Activated naive CD4-positive, alpha-beta T cell treated with anti-CD3 and anti-CD28 coated beads, Interleukin-2, amount 10 ng/mL, durations not matched to agents 7 days and 5 days (primary cell): ENCODE data around the gene PSG2.
"Not testable (repeated sequence)": the region's sequence is repeated elsewhere in the genome, so short reads cannot be mapped to it uniquely, and the experiment has no call there.

ENCODE experiments used
- CTCF ChIA-PET: fragments of 350-600 bp; sonication (Branson Sonifier 250); formaldehyde crosslinking; loops from one replicate; lab custom pipeline; 2021; ENCODE audit warnings: antibody characterized with exemption; lab: Charles Lee
- DNase-seq: peaks from one replicate; pipeline ENCODE4 v3.0.0-alpha.2; 2020
- H3K27ac Mint-ChIP-seq: one replicate; pipeline ENCODE4 v1.8.0; 2021; ENCODE audit warnings: mild to moderate bottlenecking, moderate library complexity, mixed read lengths
- H3K27me3 Mint-ChIP-seq: one replicate; pipeline ENCODE4 v1.8.0; 2021; ENCODE audit warnings: mild to moderate bottlenecking, mixed read lengths
- H3K36me3 Mint-ChIP-seq: one replicate; pipeline ENCODE4 v1.8.0; 2021; ENCODE audit warnings: mixed read lengths
- H3K4me1 Mint-ChIP-seq: one replicate; pipeline ENCODE4 v1.8.0; 2021; ENCODE audit warnings: mixed read lengths
- H3K4me3 Mint-ChIP-seq: one replicate; pipeline ENCODE4 v1.8.0; 2021; ENCODE audit warnings: mild to moderate bottlenecking, moderate library complexity, mixed read lengths
- H3K9me3 Mint-ChIP-seq: one replicate; pipeline ENCODE4 v1.8.0; 2021; ENCODE audit warnings: mixed read lengths

Gene PSG2

DNA sequence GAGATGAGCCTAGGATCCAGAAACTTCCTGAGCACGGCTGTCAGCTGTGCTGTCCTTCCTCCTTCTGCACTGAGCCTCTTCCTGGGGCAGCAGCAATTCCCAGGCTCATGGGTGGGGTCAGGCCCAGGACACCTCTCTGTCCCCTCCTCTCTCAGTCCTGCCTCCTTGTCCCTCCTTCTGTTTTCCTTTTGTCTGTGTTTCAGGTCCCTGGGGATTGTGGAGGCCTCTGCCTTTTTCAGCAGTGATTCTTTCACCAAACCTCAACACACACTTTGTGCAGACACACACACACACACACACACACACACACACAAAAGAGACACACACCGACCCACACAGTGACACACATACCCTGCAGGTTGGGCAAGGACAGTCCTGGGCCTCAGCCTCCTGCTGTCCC lies at the start of gene PSG2:
PSG2 (minus strand) TSS at position 101 of the 400 bp plus-strand sequence. CDS start 132 bp downstream, outside the sequence.
- H3K36me3 Mint-ChIP-seq, H3K9me3 Mint-ChIP-seq, CTCF ChIA-PET, H3K4me3 Mint-ChIP-seq, H3K4me1 Mint-ChIP-seq, DNase-seq, H3K27ac Mint-ChIP-seq, H3K27me3 Mint-ChIP-seq: not testable (repeated sequence)

GRCh38 chr19:43131281-43131842 lies 48.9 kb upstream of the PSG2 start:
- H3K36me3 Mint-ChIP-seq, H3K9me3 Mint-ChIP-seq, DNase-seq, H3K4me1 Mint-ChIP-seq, H3K27me3 Mint-ChIP-seq, H3K27ac Mint-ChIP-seq, CTCF ChIA-PET, H3K4me3 Mint-ChIP-seq: not testable (repeated sequence)

GRCh38 chr19:43129197-43129596 lies 46.7 kb upstream of the PSG2 start:
- H3K4me3 Mint-ChIP-seq, H3K9me3 Mint-ChIP-seq, H3K36me3 Mint-ChIP-seq, H3K27ac Mint-ChIP-seq, DNase-seq, H3K4me1 Mint-ChIP-seq, CTCF ChIA-PET, H3K27me3 Mint-ChIP-seq: not testable (repeated sequence)

- H3K4me1 Mint-ChIP-seq, H3K36me3 Mint-ChIP-seq, H3K4me3 Mint-ChIP-seq, H3K9me3 Mint-ChIP-seq, CTCF ChIA-PET, H3K27ac Mint-ChIP-seq, DNase-seq, H3K27me3 Mint-ChIP-seq: not testable (repeated sequence)
Observed at GRCh38 chr19:43127336-43127735, 44.8 kb upstream of the PSG2 start.

DNA sequence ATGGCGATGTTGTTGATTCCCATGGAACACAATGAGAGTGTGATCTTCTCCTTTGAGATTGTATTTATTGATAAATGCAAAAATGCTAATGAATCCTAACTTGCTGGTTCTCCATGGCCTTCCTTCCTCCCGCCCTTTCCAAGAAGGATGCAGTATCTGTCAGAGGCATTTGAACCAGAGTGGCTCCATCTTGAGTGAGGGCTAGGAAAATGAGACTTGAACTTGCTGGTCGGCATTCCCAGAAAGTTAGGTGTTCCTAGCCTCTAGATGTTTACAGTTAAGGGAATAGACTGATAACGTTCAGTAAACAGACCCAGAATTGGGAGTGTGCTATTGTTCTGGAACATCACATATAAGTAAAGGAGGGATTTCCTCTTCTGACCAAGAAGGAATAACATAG lies 44.2 kb upstream of the PSG2 start:
- Mint-ChIP-seq H3K27ac (no peak overlapping the region), H3K36me3 (no peaks in the 10 kb centered on the region), H3K9me3 (peaks cover 2% of the 10 kb centered on the region), H3K4me3 (no peak overlapping the region), H3K27me3 (no peaks in the 10 kb centered on the region), H3K4me1 (no peaks in the 10 kb centered on the region)
- no peak for DNase-seq
- CTCF ChIA-PET = no interaction called here

DNA sequence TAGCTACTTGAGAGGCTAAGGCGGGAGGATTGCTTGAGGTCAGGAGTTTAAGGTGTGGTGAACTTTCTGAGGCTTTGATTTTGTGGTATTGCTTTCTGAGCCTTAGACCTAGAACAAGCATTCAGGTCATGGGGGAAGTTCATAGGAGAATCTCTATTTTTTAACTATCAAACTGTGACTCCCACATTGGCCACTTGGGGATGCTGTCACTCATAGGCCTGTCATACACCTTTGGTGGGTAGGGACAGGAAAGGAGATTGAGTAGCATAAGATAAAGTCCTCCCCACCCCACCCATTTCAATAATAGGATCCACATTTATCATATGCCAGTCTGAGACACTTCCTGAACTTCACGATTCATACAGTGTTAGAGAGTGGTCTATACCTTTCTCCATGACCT lies 41.9 kb upstream of the PSG2 start:
- no peak for DNase-seq
- H3K9me3 Mint-ChIP-seq = peaks cover 8% of the 10 kb centered on the region
- H3K27ac Mint-ChIP-seq = no peak overlapping the region
- no peaks in the 10 kb centered on the region for H3K27me3 Mint-ChIP-seq
- no peaks in the 10 kb centered on the region for H3K36me3 Mint-ChIP-seq
- no peaks in the 10 kb centered on the region for H3K4me1 Mint-ChIP-seq
- H3K4me3 Mint-ChIP-seq = no peak overlapping the region
- CTCF ChIA-PET = no interaction called here

GRCh38 chr19:43120433-43121026 lies 38.0 kb upstream of the PSG2 start:
- H3K4me3 Mint-ChIP-seq, H3K27ac Mint-ChIP-seq, CTCF ChIA-PET, H3K27me3 Mint-ChIP-seq, DNase-seq, H3K4me1 Mint-ChIP-seq, H3K36me3 Mint-ChIP-seq: not testable (repeated sequence)
- peaks cover 17% of the 10 kb centered on the region for H3K9me3 Mint-ChIP-seq

DNA sequence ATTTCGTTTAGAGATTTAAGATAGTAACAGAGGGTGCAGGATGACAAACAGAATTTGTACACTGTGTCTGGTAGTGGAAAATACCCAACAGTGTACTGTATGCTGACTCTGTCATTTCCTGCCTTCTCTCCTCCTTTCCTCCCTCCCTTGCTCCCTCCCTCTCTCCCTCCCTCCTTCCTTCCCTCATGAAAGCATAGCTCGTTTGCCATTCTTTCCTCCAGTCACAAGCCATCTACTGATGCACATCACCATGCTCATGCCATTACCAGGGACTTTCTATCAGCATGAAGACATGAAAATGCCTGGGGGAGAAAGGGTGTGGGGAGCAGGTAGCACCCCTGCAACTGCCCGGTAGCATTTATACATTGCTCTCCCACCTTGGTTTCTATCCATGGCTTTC lies 37.0 kb upstream of the PSG2 start:
- H3K4me3 Mint-ChIP-seq, H3K36me3 Mint-ChIP-seq, DNase-seq, CTCF ChIA-PET, H3K27me3 Mint-ChIP-seq, H3K4me1 Mint-ChIP-seq, H3K27ac Mint-ChIP-seq: not testable (repeated sequence)
- H3K9me3 Mint-ChIP-seq = peaks cover 21% of the 10 kb centered on the region

GRCh38 chr19:43116421-43116820 lies 33.9 kb upstream of the PSG2 start:
- H3K4me1 Mint-ChIP-seq, CTCF ChIA-PET, H3K36me3 Mint-ChIP-seq, H3K4me3 Mint-ChIP-seq, H3K27ac Mint-ChIP-seq, H3K27me3 Mint-ChIP-seq, DNase-seq: not testable (repeated sequence)
- H3K9me3 Mint-ChIP-seq = peaks cover 30% of the 10 kb centered on the region

DNA sequence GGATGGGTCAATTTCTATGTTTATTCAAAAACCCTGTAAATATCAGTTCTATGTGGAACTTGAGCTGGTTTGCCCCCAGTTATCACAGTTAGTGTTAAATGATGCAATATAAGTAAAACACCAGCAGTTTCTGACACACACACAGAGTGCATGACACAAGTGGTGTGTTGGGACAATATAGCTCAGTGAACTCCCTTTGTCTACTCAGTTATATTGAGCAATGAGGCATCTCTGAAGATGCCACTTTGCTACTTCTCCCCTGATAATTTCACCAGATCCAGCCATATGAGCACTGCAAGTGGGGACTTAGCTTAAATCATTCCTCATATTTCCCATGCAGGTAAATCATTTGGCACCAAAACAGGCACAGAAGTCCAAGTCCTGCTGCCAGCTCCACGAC lies 33.0 kb upstream of the PSG2 start:
- CTCF ChIA-PET, H3K27ac Mint-ChIP-seq, H3K4me3 Mint-ChIP-seq, H3K36me3 Mint-ChIP-seq, H3K27me3 Mint-ChIP-seq, H3K4me1 Mint-ChIP-seq, DNase-seq: not testable (repeated sequence)
- peaks cover 29% of the 10 kb centered on the region for H3K9me3 Mint-ChIP-seq

GRCh38 chr19:43115064-43115463 lies 32.6 kb upstream of the PSG2 start:
- H3K36me3 Mint-ChIP-seq, DNase-seq, H3K27me3 Mint-ChIP-seq, H3K4me3 Mint-ChIP-seq, H3K27ac Mint-ChIP-seq, H3K4me1 Mint-ChIP-seq, CTCF ChIA-PET: not testable (repeated sequence)
- H3K9me3 Mint-ChIP-seq = peaks cover 28% of the 10 kb centered on the region

DNA sequence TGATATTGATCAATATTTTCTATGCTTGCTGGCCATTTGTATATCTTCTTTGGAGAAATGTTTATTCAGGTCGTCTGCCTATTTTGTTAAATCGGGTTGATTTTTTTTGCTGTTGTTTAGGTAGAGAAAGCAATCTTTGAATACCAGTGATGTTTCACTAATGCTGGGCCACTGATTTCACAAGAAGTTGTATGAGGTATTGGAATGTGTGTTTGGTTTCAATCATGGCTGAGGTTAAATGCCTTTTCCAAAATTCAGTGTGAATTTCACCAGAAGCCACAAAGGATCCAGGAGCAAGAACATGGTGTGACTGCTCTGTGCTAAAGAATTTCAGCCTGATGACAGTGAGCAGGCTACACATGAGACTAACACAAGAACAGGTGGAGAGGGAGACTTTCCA lies 32.1 kb upstream of the PSG2 start:
- H3K27me3 Mint-ChIP-seq, CTCF ChIA-PET, DNase-seq, H3K4me3 Mint-ChIP-seq, H3K36me3 Mint-ChIP-seq, H3K27ac Mint-ChIP-seq, H3K4me1 Mint-ChIP-seq: not testable (repeated sequence)
- peaks cover 25% of the 10 kb centered on the region for H3K9me3 Mint-ChIP-seq

- DNase-seq, CTCF ChIA-PET, H3K4me3 Mint-ChIP-seq, H3K27me3 Mint-ChIP-seq, H3K36me3 Mint-ChIP-seq, H3K27ac Mint-ChIP-seq, H3K4me1 Mint-ChIP-seq: not testable (repeated sequence)
- peaks cover 20% of the 10 kb centered on the region for H3K9me3 Mint-ChIP-seq
Observed at GRCh38 chr19:43107401-43107800, 24.9 kb upstream of the PSG2 start.

DNA sequence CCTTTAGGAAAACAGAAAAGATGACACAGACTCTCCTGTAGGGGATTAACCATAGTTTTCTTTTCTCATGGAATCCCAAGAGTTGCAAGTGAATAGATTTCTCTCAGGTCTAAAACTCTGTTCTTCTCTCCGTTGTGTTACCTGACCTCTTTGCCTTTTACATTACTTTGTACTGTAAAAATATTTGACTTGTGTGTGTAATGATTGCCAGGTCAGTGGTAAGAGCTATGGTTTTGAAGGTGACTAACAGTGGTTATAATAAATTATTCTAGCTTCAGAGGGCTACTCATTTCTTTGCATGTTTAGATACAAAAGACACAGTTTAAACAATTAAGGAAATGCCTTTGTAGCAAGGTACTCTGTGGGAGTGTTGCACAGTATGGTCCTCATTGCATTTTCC lies 23.0 kb upstream of the PSG2 start:
- H3K4me1 Mint-ChIP-seq = no peaks in the 10 kb centered on the region
- DNase-seq = no peak
- H3K27me3 Mint-ChIP-seq = no peaks in the 10 kb centered on the region
- no peaks in the 10 kb centered on the region for H3K36me3 Mint-ChIP-seq
- H3K9me3 Mint-ChIP-seq = peaks cover 26% of the 10 kb centered on the region
- H3K27ac Mint-ChIP-seq = no peak overlapping the region
- no peak overlapping the region for H3K4me3 Mint-ChIP-seq
- CTCF ChIA-PET = no interaction called here

GRCh38 chr19:43104215-43104850 lies 21.8 kb upstream of the PSG2 start:
- H3K9me3 Mint-ChIP-seq = peaks cover 26% of the 10 kb centered on the region
- DNase-seq, H3K36me3 Mint-ChIP-seq, H3K27ac Mint-ChIP-seq, H3K27me3 Mint-ChIP-seq, H3K4me3 Mint-ChIP-seq, CTCF ChIA-PET, H3K4me1 Mint-ChIP-seq: not testable (repeated sequence)
